ENCODE measurements around the gene ABCB11. TPM values are rescaled to one million over a fixed set of nuclear protein-coding genes. Genes with fewer than 3 reads are reported as not detected.
A peak's percentile ranks its signal among the peaks of the same experiment; 100 is the strongest.

Gene ABCB11
- total RNA-seq, 1 donor from 2014 or later: 0.24 TPM

- no peak for TF ChIP-seq CTCF (conservative IDR thresholded peaks at IDR 0.05)
- H3K4me3 Mint-ChIP-seq: no peak overlapping the region
- peaks cover 3% of the 10 kb centered on the region for H3K27me3 Mint-ChIP-seq
- H3K36me3 Mint-ChIP-seq: no peaks in the 10 kb centered on the region
- no peak for DNase-seq (ENCODE audit: extremely low spot score, unreplicated experiment)
- peaks cover 9% of the 10 kb centered on the region for H3K4me1 Mint-ChIP-seq (ENCODE audit: unreplicated experiment)
- no peaks in the 10 kb centered on the region for H3K9me3 Mint-ChIP-seq
- H3K27ac Mint-ChIP-seq: no peak overlapping the region
Measured at GRCh38 chr2:168970711-168971233, 60.4 kb downstream of the ABCB11 start.

GRCh38 chr2:168969865-168970264 lies 61.3 kb downstream of the ABCB11 start:
- Mint-ChIP-seq H3K27ac (no peak overlapping the region), H3K27me3 (peaks cover 5% of the 10 kb centered on the region), H3K4me3 (no peak overlapping the region), H3K9me3 (no peaks in the 10 kb centered on the region), H3K4me1 (ENCODE audit: unreplicated experiment) (peaks cover 9% of the 10 kb centered on the region), H3K36me3 (no peaks in the 10 kb centered on the region)
- TF ChIP-seq CTCF (conservative IDR thresholded peaks at IDR 0.05): no peak
- no peak for DNase-seq (ENCODE audit: extremely low spot score, unreplicated experiment)

GRCh38 chr2:168968342-168968741 lies 62.8 kb downstream of the ABCB11 start:
- Mint-ChIP-seq H3K36me3 (no peaks in the 10 kb centered on the region), H3K4me3 (no peak overlapping the region), H3K27ac (no peak overlapping the region), H3K9me3 (no peaks in the 10 kb centered on the region), H3K4me1 (ENCODE audit: unreplicated experiment) (peaks cover 9% of the 10 kb centered on the region), H3K27me3 (peaks cover 5% of the 10 kb centered on the region)
- no peak for DNase-seq (ENCODE audit: extremely low spot score, unreplicated experiment)
- TF ChIP-seq CTCF (conservative IDR thresholded peaks at IDR 0.05): no peak

- no peak for DNase-seq (ENCODE audit: extremely low spot score, unreplicated experiment)
- Mint-ChIP-seq H3K36me3 (no peaks in the 10 kb centered on the region), H3K4me3 (peak overlapping the region; percentile 29), H3K4me1 (ENCODE audit: unreplicated experiment) (no peaks in the 10 kb centered on the region), H3K27me3 (peaks cover 5% of the 10 kb centered on the region), H3K27ac (peak overlapping the region; percentile 23), H3K9me3 (no peaks in the 10 kb centered on the region)
- TF ChIP-seq CTCF (conservative IDR thresholded peaks at IDR 0.05): no peak
Measured at GRCh38 chr2:168964251-168964807, 66.8 kb downstream of the ABCB11 start.

- Mint-ChIP-seq H3K4me1 (ENCODE audit: unreplicated experiment) (no peaks in the 10 kb centered on the region), H3K4me3 (no peak overlapping the region), H3K27me3 (peaks cover 5% of the 10 kb centered on the region), H3K9me3 (no peaks in the 10 kb centered on the region), H3K27ac (no peak overlapping the region), H3K36me3 (no peaks in the 10 kb centered on the region)
- no peak for TF ChIP-seq CTCF (conservative IDR thresholded peaks at IDR 0.05)
- no peak for DNase-seq (ENCODE audit: extremely low spot score, unreplicated experiment)
Measured at GRCh38 chr2:168962636-168963035, 68.5 kb downstream of the ABCB11 start.

All from type B pancreatic cell (in vitro differentiated cells).